ENCODE measurements around the gene CTTN. TPM values are rescaled to one million over a fixed set of nuclear protein-coding genes. Genes with fewer than 3 reads are reported as not detected.

Gene CTTN
- total and polyA plus RNA-seq, 2 of the 8 experiments (the other 6 are each of a cell fraction or from before 2014, with no cell fraction given): 84.6 to 216 TPM

GRCh38 chr11:70399681-70400112, 1.4 kb downstream of the CTTN start (continued):
- no peak for TF ChIP-seq GABPA (IDR thresholded peaks at IDR 0.05; ENCODE audit: borderline replicate concordance, insufficient read depth, low read length)
- no peak for TF ChIP-seq SP2 (IDR thresholded peaks at IDR 0.05; ENCODE audit: low read length)
- no peak for TF ChIP-seq ATF3 (IDR thresholded peaks at IDR 0.05; ENCODE audit: insufficient read depth, low read depth, low read length)
- TF ChIP-seq TEAD4 (IDR thresholded peaks at IDR 0.05; ENCODE audit: low read depth, low read length): peak; percentile 46; the same call in 1 of the 2 replicates
- TF ChIP-seq SUZ12 (IDR thresholded peaks at IDR 0.05; ENCODE audit: low read length): no peak
- 0 out of 2 replicates have a peak, but pooled peaks have one; percentile 22 for TF ChIP-seq E2F6 (IDR thresholded peaks at IDR 0.05)
- TF ChIP-seq RNF2 (IDR thresholded peaks at IDR 0.05; ENCODE audit: borderline replicate concordance, low read depth, low read length, missing control alignments, poor library complexity, severe bottlenecking): no peak
- peak in 1 of 2 experiments; percentile 31; a peak in 1 of 3 replicates for TF ChIP-seq POLR2A (IDR thresholded peaks at IDR 0.05; ENCODE audit: control extremely low read depth in 1 of 2, low read depth in 2 of 2, low read length in 2 of 2)
- no peak for TF ChIP-seq CHD7 (IDR thresholded peaks at IDR 0.05; ENCODE audit: insufficient replicate concordance, low read length)
- no peak for TF ChIP-seq RFX5 (IDR thresholded peaks at IDR 0.05; ENCODE audit: borderline replicate concordance, low read depth, low read length)

Data from H1 (cell line).